ENCODE results near the gene COPS4. TPM values are rescaled to one million over a fixed set of nuclear protein-coding genes. Genes with fewer than 3 reads are reported as not detected.

COPS4 gene
- total and polyA plus RNA-seq, 2 of the 8 experiments (the other 6 are each of a cell fraction or from before 2014, with no cell fraction given) = 14.9 to 28.3 TPM

- H3K9me3 ChIP-seq (ENCODE audit: insufficient read depth in 2 of 2, low read depth in 1 of 2, low read length in 1 of 2) = no peaks in the 10 kb centered on the region
- no peaks in the 10 kb centered on the region for H3K27me3 ChIP-seq (replicated peaks in 1 of 4; ENCODE audit: control insufficient read depth in 3 of 4, extremely low read depth in 1 of 4, insufficient read depth in 3 of 4, low read length in 3 of 4)
- 94% methylated on average over 9 of the region's 10 CpGs; no CpG with 5 or more reads in 1 of the 2 experiments for WGBS, 2 experiments (ENCODE audit: extremely low coverage in 1 of 2, insufficient coverage in 1 of 2, insufficient read length in 1 of 2, insufficient replicate concordance in 2 of 2, low coverage in 1 of 2, low lambda C conversion rate in 2 of 2, missing lambda C conversion rate in 1 of 2)
- no peak overlapping the region for H3K14ac ChIP-seq (ENCODE audit: insufficient read length)
- no peak overlapping the region for H3K4ac ChIP-seq (replicated peaks; ENCODE audit: insufficient read length, low read depth, low read length)
- no peaks in the 10 kb centered on the region for H3K79me1 ChIP-seq (ENCODE audit: low read depth, low read length)
- no peaks in the 10 kb centered on the region for H3K4me1 ChIP-seq (replicated peaks in 1 of 4; ENCODE audit: control insufficient read depth in 3 of 4, insufficient read depth in 4 of 4, low read length in 3 of 4)
- H3K9ac ChIP-seq (replicated peaks in 1 of 4; ENCODE audit: extremely low read depth in 1 of 4, low read depth in 3 of 4, low read length in 3 of 4) = no peak overlapping the region
- no peaks in the 10 kb centered on the region for H3K79me2 ChIP-seq (ENCODE audit: control insufficient read depth in 1 of 2, insufficient read depth in 2 of 2, low read length in 2 of 2)
- peaks cover 0 to 24% (median 2%) of the 10 kb centered on the region in 4 experiments; a peak in 4 of 8 replicates for H3K36me3 ChIP-seq (ENCODE audit: control insufficient read depth in 2 of 4, insufficient read depth in 4 of 4, low read length in 3 of 4)
- no peak overlapping the region for H2BK5ac ChIP-seq (ENCODE audit: low read depth, low read length)
- no peak overlapping the region for H4K5ac ChIP-seq (ENCODE audit: insufficient read length, low read depth, low read length)
- POLR2A ChIA-PET (ENCODE audit: partially characterized antibody) = interaction anchor here (0.6 to 1.5 kb wide), 2 partner anchors 32 to 52 kb away, joined by 3 read pairs; partner anchors contain the start of gene COPS4
- H3K18ac ChIP-seq (ENCODE audit: extremely low read depth, low read length) = no peak overlapping the region
- H2BK120ac ChIP-seq (replicated peaks; ENCODE audit: low read depth, low read length) = no peak overlapping the region
- H3K23ac ChIP-seq (ENCODE audit: insufficient read length) = no peak overlapping the region
- H3K4me3 ChIP-seq (ENCODE audit: extremely low read depth in 1 of 4, insufficient read depth in 2 of 4, low read depth in 3 of 4, low read length in 4 of 4) = no peak overlapping the region
- no peak for DNase-seq (ENCODE audit: low read depth in 1 of 2, low spot score in 2 of 2)
- H2AFZ ChIP-seq (ENCODE audit: low read length) = no peak overlapping the region
- H2BK20ac ChIP-seq (ENCODE audit: low read length) = no peak overlapping the region
- no peak overlapping the region for H3K4me2 ChIP-seq (ENCODE audit: insufficient read depth in 1 of 2, low read depth in 2 of 2, low read length in 2 of 2)
- no peaks in the 10 kb centered on the region for H3K23me2 ChIP-seq (ENCODE audit: low read depth, low read length)
- no peak overlapping the region for H2BK12ac ChIP-seq (ENCODE audit: low read depth, low read length)
- H4K91ac ChIP-seq (replicated peaks; ENCODE audit: insufficient read length, low read length) = no peak overlapping the region
- H3K27ac ChIP-seq (ENCODE audit: low read depth, low read length) = no peak overlapping the region
- no peak for FAIRE-seq
- no peak overlapping the region for H3K56ac ChIP-seq (replicated peaks; ENCODE audit: insufficient read length, low read depth, low read length)
- no peak overlapping the region for H4K8ac ChIP-seq (ENCODE audit: extremely low read depth, insufficient read depth, low read length)
- H2AK5ac ChIP-seq (ENCODE audit: low read depth, low read length) = no peak overlapping the region
- no peaks in the 10 kb centered on the region for H4K20me1 ChIP-seq (replicated peaks in 1 of 2; ENCODE audit: control insufficient read depth in 1 of 2, insufficient read depth in 2 of 2, low read length in 2 of 2)
- H2BK15ac ChIP-seq (ENCODE audit: low read length) = no peak overlapping the region
- CTCF ChIA-PET (ENCODE audit: partially characterized antibody) = interaction anchor here (0.8 to 0.9 kb wide), 2 partner anchors 43 to 200 kb away, joined by 3 read pairs; no protein-coding TSS in a partner anchor
- no peak for TF ChIP-seq KDM5A (IDR thresholded peaks at IDR 0.05; ENCODE audit: low read length)
- no peak for TF ChIP-seq GTF2F1 (IDR thresholded peaks at IDR 0.05; ENCODE audit: borderline replicate concordance, low read depth, low read length)
- no peak for TF ChIP-seq FOSL1 (IDR thresholded peaks at IDR 0.05; ENCODE audit: insufficient read depth, low read depth, low read length)
- no peak for TF ChIP-seq CREB1 (IDR thresholded peaks at IDR 0.05)
- no peak for TF ChIP-seq KDM1A (IDR thresholded peaks at IDR 0.05; ENCODE audit: borderline replicate concordance, low read length)
- no peak for TF ChIP-seq HDAC2 (IDR thresholded peaks at IDR 0.05; ENCODE audit: borderline replicate concordance in 1 of 2, low read depth in 2 of 2, low read length in 2 of 2)
- no peak for TF ChIP-seq ZNF274 (IDR thresholded peaks at IDR 0.05; ENCODE audit: borderline replicate concordance, extremely low read depth, low read length)
- no peak for TF ChIP-seq SRF (IDR thresholded peaks at IDR 0.05; ENCODE audit: low read depth, low read length)
- no peak for TF ChIP-seq MAX (IDR thresholded peaks at IDR 0.05)
- TF ChIP-seq USF2 (IDR thresholded peaks at IDR 0.05; ENCODE audit: low read length) = no peak
- TF ChIP-seq RNF2 (IDR thresholded peaks at IDR 0.05; ENCODE audit: borderline replicate concordance, low read depth, low read length, missing control alignments, poor library complexity, severe bottlenecking) = no peak
Observed at GRCh38 chr4:83067058-83067639, 32.2 kb downstream of the COPS4 start.
